GM23338 (cell line): ENCODE results near the gene ETFB. TPM values are rescaled to one million over a fixed set of nuclear protein-coding genes. Genes with fewer than 3 reads are reported as not detected.

Experiments used
- ATAC-seq: fragments of 200-7000 bp; cut with Tn5 transposase; 3 replicates; pipeline ENCODE4 v1.9.1; 2020
- DNase-seq: peaks from one replicate; pipeline ENCODE4 v3.0.0-alpha.2; 2015; ENCODE audit warnings: low spot score
- H2AFZ ChIP-seq: fragments of 200-600 bp; sonication (generic); 2 replicates; pipeline ENCODE4 v1.8.0; 2016; ENCODE audit warnings: antibody characterized with exemption, mild to moderate bottlenecking, moderate library complexity
- H3F3A ChIP-seq: fragments of 200-600 bp; sonication (generic); replicated peaks from 2 replicates; pipeline ENCODE4 v1.8.0; 2017; ENCODE audit warnings: antibody characterized with exemption, mixed run types, low read depth
- H3K27ac ChIP-seq: fragments of 200-600 bp; sonication (generic); 2 replicates; pipeline ENCODE4 v1.6.1; 2016; ENCODE audit warnings: low read depth
- H3K27me3 ChIP-seq: fragments of 200-600 bp; sonication (generic); 2 replicates; pipeline ENCODE4 v1.8.0; 2016; ENCODE audit warnings: mild to moderate bottlenecking, mixed run types, moderate library complexity; ENCODE audit not compliant: insufficient read depth
- H3K36me3 ChIP-seq: fragments of 200-600 bp; sonication (generic); 2 replicates; pipeline ENCODE4 v1.8.0; 2016; ENCODE audit warnings: mild to moderate bottlenecking; ENCODE audit not compliant: insufficient read depth
- H3K4me1 ChIP-seq: fragments of 200-600 bp; sonication (generic); 2 replicates; pipeline ENCODE4 v1.8.0; 2016; ENCODE audit warnings: mild to moderate bottlenecking, moderate library complexity; ENCODE audit not compliant: insufficient read depth
- H3K4me2 ChIP-seq: fragments of 200-600 bp; sonication (generic); 2 replicates; pipeline ENCODE4 v1.7.1; 2017; ENCODE audit warnings: mixed run types
- H3K4me3 ChIP-seq: fragments of 200-600 bp; sonication (generic); 2 replicates; pipeline ENCODE4 v1.6.1; 2016; ENCODE audit warnings: mixed run types
- H3K79me2 ChIP-seq: fragments of 200-600 bp; sonication (generic); replicated peaks from 2 replicates; pipeline ENCODE4 v1.8.0; 2017; ENCODE audit warnings: mild to moderate bottlenecking; ENCODE audit not compliant: insufficient read depth
- H3K9me2 ChIP-seq: fragments of 200-600 bp; sonication (generic); 2 replicates; pipeline ENCODE4 v1.8.0; 2017; ENCODE audit not compliant: insufficient read depth
- H4K20me1 ChIP-seq: fragments of 200-600 bp; sonication (generic); replicated peaks from 2 replicates; pipeline ENCODE4 v1.8.0; 2017; ENCODE audit warnings: mild to moderate bottlenecking; ENCODE audit not compliant: insufficient read depth
- H3K27ac Mint-ChIP-seq: 2 replicates; pipeline ENCODE4 v1.8.0; 2020; ENCODE audit warnings: inconsistent platforms, mild to moderate bottlenecking, moderate library complexity, mixed read lengths
- H3K27me3 Mint-ChIP-seq: 3 replicates; pipeline ENCODE4 v1.8.0; 2022; ENCODE audit warnings: low read depth, mild to moderate bottlenecking, moderate library complexity, mixed read lengths, inconsistent platforms; ENCODE audit not compliant: insufficient read depth, poor library complexity
- H3K36me3 Mint-ChIP-seq: 3 replicates; pipeline ENCODE4 v1.8.0; 2021; ENCODE audit warnings: low read depth, mild to moderate bottlenecking, inconsistent platforms, moderate library complexity, mixed read lengths
- H3K4me1 Mint-ChIP-seq: 3 replicates; pipeline ENCODE4 v1.8.0; 2020; ENCODE audit warnings: mild to moderate bottlenecking, inconsistent platforms, mixed read lengths
- H3K4me3 Mint-ChIP-seq: 3 replicates; pipeline ENCODE4 v1.8.0; 2021; ENCODE audit warnings: moderate library complexity, mild to moderate bottlenecking, inconsistent platforms, mixed read lengths
- H3K9me3 Mint-ChIP-seq: 3 replicates; pipeline ENCODE4 v1.8.0; 2020; ENCODE audit warnings: moderate library complexity, mild to moderate bottlenecking, inconsistent platforms, mixed read lengths
- CREB1 ChIP-seq: fragments of 250-450 bp; sonication (Bioruptor Pico); IDR thresholded peaks from 2 replicates; pipeline ENCODE4 v1.5.0; 2020; ENCODE audit warnings: low read depth, mild to moderate bottlenecking, moderate library complexity
- EZH2 ChIP-seq: fragments of 200-600 bp; sonication (generic); IDR thresholded peaks from one replicate; pipeline ENCODE4 v1.8.0; 2017; ENCODE audit warnings: antibody characterized with exemption, mild to moderate bottlenecking, low read depth; ENCODE audit not compliant: unreplicated experiment
- EZH2phosphoT487 ChIP-seq: fragments of 200-600 bp; sonication (generic); IDR thresholded peaks from one replicate; pipeline ENCODE4 v1.8.1; 2018; ENCODE audit warnings: antibody characterized with exemption; ENCODE audit not compliant: unreplicated experiment
- JUNB ChIP-seq: IDR thresholded peaks from one replicate; pipeline ENCODE4 v1.6.1; 2016; ENCODE audit warnings: antibody characterized with exemption; ENCODE audit not compliant: unreplicated experiment
- NANOG ChIP-seq: IDR thresholded peaks from 2 replicates; pipeline ENCODE4 v1.6.1; 2016; ENCODE audit warnings: antibody characterized with exemption, borderline replicate concordance
- POLR2AphosphoS5 ChIP-seq: IDR thresholded peaks from 2 replicates; pipeline ENCODE4 v1.6.1; 2016; ENCODE audit warnings: antibody characterized with exemption, low read depth
- STAT1 ChIP-seq: IDR thresholded peaks from one replicate; pipeline ENCODE4 v1.6.1; 2016; ENCODE audit warnings: antibody characterized with exemption; ENCODE audit not compliant: unreplicated experiment
- ZNF114 ChIP-seq: fragments of 250-450 bp; sonication (Bioruptor Pico); IDR thresholded peaks from 2 replicates; pipeline ENCODE4 v1.5.0; 2020; ENCODE audit warnings: mild to moderate bottlenecking, moderate library complexity
- ZNF331 ChIP-seq: fragments of 250-450 bp; sonication (Bioruptor Pico); IDR thresholded peaks from 2 replicates; pipeline ENCODE4 v1.5.0; 2020; ENCODE audit warnings: low read depth, mild to moderate bottlenecking, moderate library complexity
- polyA plus RNA-seq: library from polyadenylated mRNA; unstranded; fragments of >200 nt; fragmentation: Nextera tagmentation; extraction: Ambion mirVana; gene quantifications from 2 replicates; pipeline ENCODE4 v1.2.1, GENCODE V29; 2016
- total RNA-seq: library from RNA; depleted of rRNA; stranded (reverse); fragments of >200 nt; shearing (Covaris generic); gene quantifications from 2 replicates; pipeline ENCODE4 v1.2.3, GENCODE V29; 2014
- TF ChIP-seq, protein P1 (sequence below): IDR thresholded peaks from one replicate; pipeline ENCODE4 v1.6.1; 2018; ENCODE audit warnings: antibody characterized with exemption; ENCODE audit not compliant: unreplicated experiment
- TF ChIP-seq, protein P2 (sequence below): fragments of 250-450 bp; sonication (Bioruptor Pico); IDR thresholded peaks from 2 replicates; pipeline ENCODE4 v1.5.0; 2020; ENCODE audit warnings: mild to moderate bottlenecking, moderate library complexity
- TF ChIP-seq, protein P3 (sequence below), 2 experiments: fragments of 200-600 bp in 1 of 2; sonication (generic) in 1 of 2; conservative IDR thresholded peaks; 2 replicates each; pipeline versions ENCODE4 v1.5.1 to v1.6.1; 2016 to 2017; ENCODE audit warnings: antibody characterized with exemption in 2 of 2, low read depth in 2 of 2, mild to moderate bottlenecking in 2 of 2, moderate library complexity in 1 of 2
- TF ChIP-seq, protein P4 (sequence below): IDR thresholded peaks from 2 replicates; pipeline ENCODE4 v1.6.1; 2016; ENCODE audit warnings: antibody characterized with exemption

Gene ETFB
- total and polyA plus RNA-seq, 2 experiments from 2014 or later, result 37.3 to 63.4 TPM

DNA sequence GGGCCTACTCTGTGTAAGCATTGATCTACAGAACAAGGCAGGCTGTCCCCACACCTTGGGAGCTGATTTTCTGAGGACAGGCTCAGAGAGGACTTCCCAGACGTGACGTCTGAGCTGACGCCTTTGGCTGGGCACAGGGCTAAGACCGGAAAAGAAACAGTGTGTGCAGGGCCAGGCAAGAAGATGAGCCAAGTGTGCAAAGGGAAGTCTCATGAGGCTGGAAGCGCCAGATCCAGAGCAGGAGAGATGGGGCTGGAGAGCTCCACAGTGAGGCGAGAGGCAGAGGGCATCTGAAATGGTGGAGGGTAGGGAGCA, 42.1 kb downstream of the ETFB start:
- ATAC-seq (no peak), DNase-seq (no peak)
- no peaks in the 10 kb centered on the region for H3K36me3 ChIP-seq
- no peak overlapping the region for H3K4me2 ChIP-seq
- H3K4me3 ChIP-seq, result no peak overlapping the region
- Mint-ChIP-seq H3K27ac (no peak overlapping the region), H3K4me1 (peaks cover 17% of the 10 kb centered on the region), H3K4me3 (no peak overlapping the region), H3K9me3 (no peaks in the 10 kb centered on the region; the same call in 2 of the 3 replicates), H3K36me3 (peaks cover 5% of the 10 kb centered on the region; the same call in 2 of the 3 replicates), H3K27me3 (peaks cover 19% of the 10 kb centered on the region)
- no peaks in the 10 kb centered on the region for H3K79me2 ChIP-seq
- no peak overlapping the region for H2AFZ ChIP-seq
- no peak overlapping the region for H3K27ac ChIP-seq
- peaks cover 10% of the 10 kb centered on the region; the same call in 1 of the 2 replicates for H3K4me1 ChIP-seq
- H3F3A ChIP-seq, result no peaks in the 10 kb centered on the region
- peaks cover 2% of the 10 kb centered on the region; the same call in 1 of the 2 replicates for H4K20me1 ChIP-seq
- H3K27me3 ChIP-seq, result peaks cover 17% of the 10 kb centered on the region
- H3K9me2 ChIP-seq, result no peaks in the 10 kb centered on the region
- TF ChIP-seq, protein P1, sequence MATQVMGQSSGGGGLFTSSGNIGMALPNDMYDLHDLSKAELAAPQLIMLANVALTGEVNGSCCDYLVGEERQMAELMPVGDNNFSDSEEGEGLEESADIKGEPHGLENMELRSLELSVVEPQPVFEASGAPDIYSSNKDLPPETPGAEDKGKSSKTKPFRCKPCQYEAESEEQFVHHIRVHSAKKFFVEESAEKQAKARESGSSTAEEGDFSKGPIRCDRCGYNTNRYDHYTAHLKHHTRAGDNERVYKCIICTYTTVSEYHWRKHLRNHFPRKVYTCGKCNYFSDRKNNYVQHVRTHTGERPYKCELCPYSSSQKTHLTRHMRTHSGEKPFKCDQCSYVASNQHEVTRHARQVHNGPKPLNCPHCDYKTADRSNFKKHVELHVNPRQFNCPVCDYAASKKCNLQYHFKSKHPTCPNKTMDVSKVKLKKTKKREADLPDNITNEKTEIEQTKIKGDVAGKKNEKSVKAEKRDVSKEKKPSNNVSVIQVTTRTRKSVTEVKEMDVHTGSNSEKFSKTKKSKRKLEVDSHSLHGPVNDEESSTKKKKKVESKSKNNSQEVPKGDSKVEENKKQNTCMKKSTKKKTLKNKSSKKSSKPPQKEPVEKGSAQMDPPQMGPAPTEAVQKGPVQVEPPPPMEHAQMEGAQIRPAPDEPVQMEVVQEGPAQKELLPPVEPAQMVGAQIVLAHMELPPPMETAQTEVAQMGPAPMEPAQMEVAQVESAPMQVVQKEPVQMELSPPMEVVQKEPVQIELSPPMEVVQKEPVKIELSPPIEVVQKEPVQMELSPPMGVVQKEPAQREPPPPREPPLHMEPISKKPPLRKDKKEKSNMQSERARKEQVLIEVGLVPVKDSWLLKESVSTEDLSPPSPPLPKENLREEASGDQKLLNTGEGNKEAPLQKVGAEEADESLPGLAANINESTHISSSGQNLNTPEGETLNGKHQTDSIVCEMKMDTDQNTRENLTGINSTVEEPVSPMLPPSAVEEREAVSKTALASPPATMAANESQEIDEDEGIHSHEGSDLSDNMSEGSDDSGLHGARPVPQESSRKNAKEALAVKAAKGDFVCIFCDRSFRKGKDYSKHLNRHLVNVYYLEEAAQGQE, result no peak
- TF ChIP-seq EZH2 (no peak), ZNF114 (no peak), CREB1 (CRISPR knock-in tag) (no peak), POLR2AphosphoS5 (no peak), ZNF331 (CRISPR knock-in tag) (no peak), JUNB (no peak), STAT1 (no peak), NANOG (no peak), EZH2phosphoT487 (no peak)
- TF ChIP-seq, protein P2, sequence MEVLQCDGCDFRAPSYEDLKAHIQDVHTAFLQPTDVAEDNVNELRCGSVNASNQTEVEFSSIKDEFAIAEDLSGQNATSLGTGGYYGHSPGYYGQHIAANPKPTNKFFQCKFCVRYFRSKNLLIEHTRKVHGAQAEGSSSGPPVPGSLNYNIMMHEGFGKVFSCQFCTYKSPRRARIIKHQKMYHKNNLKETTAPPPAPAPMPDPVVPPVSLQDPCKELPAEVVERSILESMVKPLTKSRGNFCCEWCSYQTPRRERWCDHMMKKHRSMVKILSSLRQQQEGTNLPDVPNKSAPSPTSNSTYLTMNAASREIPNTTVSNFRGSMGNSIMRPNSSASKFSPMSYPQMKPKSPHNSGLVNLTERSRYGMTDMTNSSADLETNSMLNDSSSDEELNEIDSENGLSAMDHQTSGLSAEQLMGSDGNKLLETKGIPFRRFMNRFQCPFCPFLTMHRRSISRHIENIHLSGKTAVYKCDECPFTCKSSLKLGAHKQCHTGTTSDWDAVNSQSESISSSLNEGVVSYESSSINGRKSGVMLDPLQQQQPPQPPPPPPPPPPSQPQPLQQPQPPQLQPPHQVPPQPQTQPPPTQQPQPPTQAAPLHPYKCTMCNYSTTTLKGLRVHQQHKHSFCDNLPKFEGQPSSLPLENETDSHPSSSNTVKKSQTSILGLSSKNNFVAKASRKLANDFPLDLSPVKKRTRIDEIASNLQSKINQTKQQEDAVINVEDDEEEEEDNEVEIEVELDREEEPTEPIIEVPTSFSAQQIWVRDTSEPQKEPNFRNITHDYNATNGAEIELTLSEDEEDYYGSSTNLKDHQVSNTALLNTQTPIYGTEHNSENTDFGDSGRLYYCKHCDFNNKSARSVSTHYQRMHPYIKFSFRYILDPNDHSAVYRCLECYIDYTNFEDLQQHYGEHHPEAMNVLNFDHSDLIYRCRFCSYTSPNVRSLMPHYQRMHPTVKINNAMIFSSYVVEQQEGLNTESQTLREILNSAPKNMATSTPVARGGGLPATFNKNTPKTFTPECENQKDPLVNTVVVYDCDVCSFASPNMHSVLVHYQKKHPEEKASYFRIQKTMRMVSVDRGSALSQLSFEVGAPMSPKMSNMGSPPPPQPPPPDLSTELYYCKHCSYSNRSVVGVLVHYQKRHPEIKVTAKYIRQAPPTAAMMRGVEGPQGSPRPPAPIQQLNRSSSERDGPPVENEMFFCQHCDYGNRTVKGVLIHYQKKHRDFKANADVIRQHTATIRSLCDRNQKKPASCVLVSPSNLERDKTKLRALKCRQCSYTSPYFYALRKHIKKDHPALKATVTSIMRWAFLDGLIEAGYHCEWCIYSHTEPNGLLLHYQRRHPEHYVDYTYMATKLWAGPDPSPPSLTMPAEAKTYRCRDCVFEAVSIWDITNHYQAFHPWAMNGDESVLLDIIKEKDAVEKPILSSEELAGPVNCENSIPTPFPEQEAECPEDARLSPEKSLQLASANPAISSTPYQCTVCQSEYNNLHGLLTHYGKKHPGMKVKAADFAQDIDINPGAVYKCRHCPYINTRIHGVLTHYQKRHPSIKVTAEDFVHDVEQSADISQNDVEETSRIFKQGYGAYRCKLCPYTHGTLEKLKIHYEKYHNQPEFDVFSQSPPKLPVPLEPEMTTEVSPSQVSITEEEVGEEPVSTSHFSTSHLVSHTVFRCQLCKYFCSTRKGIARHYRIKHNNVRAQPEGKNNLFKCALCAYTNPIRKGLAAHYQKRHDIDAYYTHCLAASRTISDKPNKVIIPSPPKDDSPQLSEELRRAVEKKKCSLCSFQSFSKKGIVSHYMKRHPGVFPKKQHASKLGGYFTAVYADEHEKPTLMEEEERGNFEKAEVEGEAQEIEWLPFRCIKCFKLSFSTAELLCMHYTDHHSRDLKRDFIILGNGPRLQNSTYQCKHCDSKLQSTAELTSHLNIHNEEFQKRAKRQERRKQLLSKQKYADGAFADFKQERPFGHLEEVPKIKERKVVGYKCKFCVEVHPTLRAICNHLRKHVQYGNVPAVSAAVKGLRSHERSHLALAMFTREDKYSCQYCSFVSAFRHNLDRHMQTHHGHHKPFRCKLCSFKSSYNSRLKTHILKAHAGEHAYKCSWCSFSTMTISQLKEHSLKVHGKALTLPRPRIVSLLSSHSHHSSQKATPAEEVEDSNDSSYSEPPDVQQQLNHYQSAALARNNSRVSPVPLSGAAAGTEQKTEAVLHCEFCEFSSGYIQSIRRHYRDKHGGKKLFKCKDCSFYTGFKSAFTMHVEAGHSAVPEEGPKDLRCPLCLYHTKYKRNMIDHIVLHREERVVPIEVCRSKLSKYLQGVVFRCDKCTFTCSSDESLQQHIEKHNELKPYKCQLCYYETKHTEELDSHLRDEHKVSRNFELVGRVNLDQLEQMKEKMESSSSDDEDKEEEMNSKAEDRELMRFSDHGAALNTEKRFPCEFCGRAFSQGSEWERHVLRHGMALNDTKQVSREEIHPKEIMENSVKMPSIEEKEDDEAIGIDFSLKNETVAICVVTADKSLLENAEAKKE (CRISPR knock-in tag), result no peak
- TF ChIP-seq, protein P3, sequence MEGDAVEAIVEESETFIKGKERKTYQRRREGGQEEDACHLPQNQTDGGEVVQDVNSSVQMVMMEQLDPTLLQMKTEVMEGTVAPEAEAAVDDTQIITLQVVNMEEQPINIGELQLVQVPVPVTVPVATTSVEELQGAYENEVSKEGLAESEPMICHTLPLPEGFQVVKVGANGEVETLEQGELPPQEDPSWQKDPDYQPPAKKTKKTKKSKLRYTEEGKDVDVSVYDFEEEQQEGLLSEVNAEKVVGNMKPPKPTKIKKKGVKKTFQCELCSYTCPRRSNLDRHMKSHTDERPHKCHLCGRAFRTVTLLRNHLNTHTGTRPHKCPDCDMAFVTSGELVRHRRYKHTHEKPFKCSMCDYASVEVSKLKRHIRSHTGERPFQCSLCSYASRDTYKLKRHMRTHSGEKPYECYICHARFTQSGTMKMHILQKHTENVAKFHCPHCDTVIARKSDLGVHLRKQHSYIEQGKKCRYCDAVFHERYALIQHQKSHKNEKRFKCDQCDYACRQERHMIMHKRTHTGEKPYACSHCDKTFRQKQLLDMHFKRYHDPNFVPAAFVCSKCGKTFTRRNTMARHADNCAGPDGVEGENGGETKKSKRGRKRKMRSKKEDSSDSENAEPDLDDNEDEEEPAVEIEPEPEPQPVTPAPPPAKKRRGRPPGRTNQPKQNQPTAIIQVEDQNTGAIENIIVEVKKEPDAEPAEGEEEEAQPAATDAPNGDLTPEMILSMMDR (conservative IDR thresholded peaks at IDR 0.05; ENCODE audit: low read depth in 2 of 2), result no peak
- TF ChIP-seq, protein P4, sequence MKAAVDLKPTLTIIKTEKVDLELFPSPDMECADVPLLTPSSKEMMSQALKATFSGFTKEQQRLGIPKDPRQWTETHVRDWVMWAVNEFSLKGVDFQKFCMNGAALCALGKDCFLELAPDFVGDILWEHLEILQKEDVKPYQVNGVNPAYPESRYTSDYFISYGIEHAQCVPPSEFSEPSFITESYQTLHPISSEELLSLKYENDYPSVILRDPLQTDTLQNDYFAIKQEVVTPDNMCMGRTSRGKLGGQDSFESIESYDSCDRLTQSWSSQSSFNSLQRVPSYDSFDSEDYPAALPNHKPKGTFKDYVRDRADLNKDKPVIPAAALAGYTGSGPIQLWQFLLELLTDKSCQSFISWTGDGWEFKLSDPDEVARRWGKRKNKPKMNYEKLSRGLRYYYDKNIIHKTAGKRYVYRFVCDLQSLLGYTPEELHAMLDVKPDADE, result no peak
